Left forelimb (tissue), 1 donor: ENCODE measurements around the gene MITF.
"Not testable (repeated sequence)": the region's sequence is repeated elsewhere in the genome, so short reads cannot be mapped to it uniquely, and the experiment has no call there.

Experiments
- DNase-seq: peaks from one replicate; pipeline ENCODE4 v3.0.0-alpha.2; 2018; ENCODE audit warnings: low spot score

Gene MITF

GRCh38 chr3:69872783-69873378 is 133.6 kb downstream of the MITF start:
- no peak for DNase-seq

GRCh38 chr3:69876073-69876472 is 136.8 kb downstream of the MITF start:
- no peak for DNase-seq

- no peak for DNase-seq
These were observed 139.0 kb downstream of the MITF start for GRCh38 chr3:69878254-69878653.

GRCh38 chr3:69879051-69879450 is 139.8 kb downstream of the MITF start:
- DNase-seq = no peak

- DNase-seq = no peak
These were observed 140.9 kb downstream of the MITF start for GRCh38 chr3:69880069-69880640.

- DNase-seq = no peak
These were observed 141.8 kb downstream of the MITF start for GRCh38 chr3:69881051-69881450.

GRCh38 chr3:69881756-69882428 is 142.6 kb downstream of the MITF start:
- DNase-seq = no peak

GRCh38 chr3:69882560-69882959 is 143.3 kb downstream of the MITF start:
- DNase-seq = no peak

GRCh38 chr3:69888040-69888942 is 149.0 kb downstream of the MITF start:
- DNase-seq = no peak

- DNase-seq = no peak
These were observed 149.7 kb downstream of the MITF start for GRCh38 chr3:69888943-69889315.

GRCh38 chr3:69890084-69890483 is 150.8 kb downstream of the MITF start:
- no peak for DNase-seq

GRCh38 chr3:69890691-69891090 is 151.4 kb downstream of the MITF start:
- no peak for DNase-seq

- no peak for DNase-seq
These were observed 153.4 kb downstream of the MITF start for GRCh38 chr3:69892706-69893105.

- no peak for DNase-seq
These were observed 154.0 kb downstream of the MITF start for GRCh38 chr3:69893274-69893673.

- no peak for DNase-seq
These were observed 156.8 kb downstream of the MITF start for GRCh38 chr3:69896095-69896494.

GRCh38 chr3:69900331-69900730 is 161.1 kb downstream of the MITF start:
- DNase-seq = no peak

- no peak for DNase-seq
These were observed 162.5 kb downstream of the MITF start for GRCh38 chr3:69901802-69902201.

- DNase-seq = no peak
These were observed 163.1 kb downstream of the MITF start for GRCh38 chr3:69902386-69902785.

GRCh38 chr3:69906351-69906966 is 167.2 kb downstream of the MITF start:
- no peak for DNase-seq

GRCh38 chr3:69907554-69907953 is 168.3 kb downstream of the MITF start:
- no peak for DNase-seq

- not testable (repeated sequence) for DNase-seq
These were observed 170.6 kb downstream of the MITF start for GRCh38 chr3:69909859-69910258.

- DNase-seq = no peak
These were observed 174.2 kb downstream of the MITF start for GRCh38 chr3:69913422-69913821.
